Adrenal gland (tissue), 5 donors: ENCODE results near the gene NAV2.

Experiments
- POLR2A ChIP-seq, 2 donors: fragments of 450-650 bp; IDR thresholded peaks; one replicate each; pipeline ENCODE4 v1.6.1; 2017; ENCODE audit warnings: antibody characterized with exemption in 2 of 2, mild to moderate bottlenecking in 2 of 2, moderate library complexity in 1 of 2
- TF ChIP-seq, protein P1 (sequence below), 6 experiments: fragments of 450-650 bp in 4 of 6; fragments of 200-600 bp in 2 of 6; sonication (generic) in 1 of 6; IDR thresholded peaks; 1 replicate in 5 of 6; 2 replicates in 1 of 6; pipeline versions ENCODE4 v1.5.1 to v1.8.0; 2016 to 2021; ENCODE audit warnings: antibody characterized with exemption in 6 of 6, mild to moderate bottlenecking in 2 of 6, moderate library complexity in 1 of 6
- donor health status: DM: no; HTN: no; CAD: no.

GRCh38 chr11:20066013-20066782 is 353.6 kb downstream of the NAV2 start:
- TF ChIP-seq POLR2A (IDR thresholded peaks at IDR 0.05), result no peak
- TF ChIP-seq, protein P1, sequence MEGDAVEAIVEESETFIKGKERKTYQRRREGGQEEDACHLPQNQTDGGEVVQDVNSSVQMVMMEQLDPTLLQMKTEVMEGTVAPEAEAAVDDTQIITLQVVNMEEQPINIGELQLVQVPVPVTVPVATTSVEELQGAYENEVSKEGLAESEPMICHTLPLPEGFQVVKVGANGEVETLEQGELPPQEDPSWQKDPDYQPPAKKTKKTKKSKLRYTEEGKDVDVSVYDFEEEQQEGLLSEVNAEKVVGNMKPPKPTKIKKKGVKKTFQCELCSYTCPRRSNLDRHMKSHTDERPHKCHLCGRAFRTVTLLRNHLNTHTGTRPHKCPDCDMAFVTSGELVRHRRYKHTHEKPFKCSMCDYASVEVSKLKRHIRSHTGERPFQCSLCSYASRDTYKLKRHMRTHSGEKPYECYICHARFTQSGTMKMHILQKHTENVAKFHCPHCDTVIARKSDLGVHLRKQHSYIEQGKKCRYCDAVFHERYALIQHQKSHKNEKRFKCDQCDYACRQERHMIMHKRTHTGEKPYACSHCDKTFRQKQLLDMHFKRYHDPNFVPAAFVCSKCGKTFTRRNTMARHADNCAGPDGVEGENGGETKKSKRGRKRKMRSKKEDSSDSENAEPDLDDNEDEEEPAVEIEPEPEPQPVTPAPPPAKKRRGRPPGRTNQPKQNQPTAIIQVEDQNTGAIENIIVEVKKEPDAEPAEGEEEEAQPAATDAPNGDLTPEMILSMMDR (IDR thresholded peaks at IDR 0.05), result no peak
